Fibroblast of lung (primary cell): ENCODE results near the gene CLDN18. TPM values are rescaled to one million over a fixed set of nuclear protein-coding genes. Genes with fewer than 3 reads are reported as not detected.

Experiments used
- DNase-seq, 2 donors: peaks; one replicate each; pipeline versions ENCODE4 v3.0.0 to v3.0.0-alpha.2; 2010; ENCODE audit warnings: low read depth in 2 of 2
- H2AFZ ChIP-seq: 2 replicates; pipeline ENCODE4 v1.5.1; 2012; ENCODE audit warnings: low read length, control low read depth, inconsistent platforms
- H3K27ac ChIP-seq: 2 replicates; pipeline ENCODE4 v1.5.1; 2011; ENCODE audit warnings: low read length, control low read depth; ENCODE audit not compliant: insufficient read depth
- H3K27me3 ChIP-seq: 2 replicates; pipeline ENCODE4 v1.5.1; 2011; ENCODE audit warnings: mild to moderate bottlenecking, low read length; ENCODE audit not compliant: control insufficient read depth, insufficient read depth
- H3K36me3 ChIP-seq: 2 replicates; pipeline ENCODE4 v1.5.1; 2011; ENCODE audit warnings: low read length; ENCODE audit not compliant: control insufficient read depth, insufficient read depth
- H3K4me1 ChIP-seq: 2 replicates; pipeline ENCODE4 v1.5.1; 2011; ENCODE audit warnings: low read length; ENCODE audit not compliant: control insufficient read depth, insufficient read depth; ENCODE audit errors: extremely low read depth
- H3K4me2 ChIP-seq: 2 replicates; pipeline ENCODE4 v1.5.1; 2011; ENCODE audit warnings: low read length, control low read depth; ENCODE audit not compliant: insufficient read depth; ENCODE audit errors: extremely low read depth
- H3K4me3 ChIP-seq, 4 experiments: fragments of 200-600 bp in 1 of 4; sonication (generic) in 1 of 4; replicated peaks in 1 of 4; 2 replicates each; pipeline ENCODE4 v1.5.1; 2011 to 2016; ENCODE audit warnings: low read length in 4 of 4, low read depth in 3 of 4, mild to moderate bottlenecking in 3 of 4, control low read depth in 2 of 4, inconsistent platforms in 1 of 4, mixed read lengths in 1 of 4; ENCODE audit not compliant: insufficient read depth in 1 of 4; ENCODE audit errors: control extremely low read depth in 1 of 4
- H3K79me2 ChIP-seq: 2 replicates; pipeline ENCODE4 v1.5.1; 2012; ENCODE audit warnings: mild to moderate bottlenecking, low read length, inconsistent platforms; ENCODE audit not compliant: control insufficient read depth, insufficient read depth
- H3K9ac ChIP-seq: 2 replicates; pipeline ENCODE4 v1.5.1; 2011; ENCODE audit warnings: mild to moderate bottlenecking, low read length, control low read depth; ENCODE audit not compliant: insufficient read depth
- H3K9me3 ChIP-seq: 2 replicates; pipeline ENCODE4 v1.5.1; 2012; ENCODE audit warnings: low read depth, low read length; ENCODE audit not compliant: control insufficient read depth, insufficient read depth
- H4K20me1 ChIP-seq: 2 replicates; pipeline ENCODE4 v1.5.1; 2011; ENCODE audit warnings: low read length; ENCODE audit not compliant: control insufficient read depth, insufficient read depth; ENCODE audit errors: extremely low read depth
- EZH2 ChIP-seq: IDR thresholded peaks from 2 replicates; pipeline ENCODE4 v1.5.1; 2012; ENCODE audit warnings: low read length, control low read depth, mild to moderate bottlenecking; ENCODE audit errors: missing control alignments
- polyA plus RNA-seq, 2 donors: library from polyadenylated mRNA; depleted of rRNA in 1 of 2; stranded (reverse) in 1 of 2; unstranded in 1 of 2; fragments of >200 nt; gene quantifications; 2 replicates each; pipeline ENCODE4 v1.2.1, GENCODE V29; 2011 to 2012; ENCODE audit warnings: missing spikeins in 1 of 2
- total RNA-seq: library from RNA; depleted of rRNA; stranded (reverse); fragments of >200 nt; gene quantifications from 2 replicates; pipeline ENCODE4 v1.2.1, GENCODE V29; 2014
- TF ChIP-seq, protein P1 (sequence below), 2 donors: IDR thresholded peaks in 1 of 2; conservative IDR thresholded peaks in 1 of 2; 1 replicate in 1 of 2; 2 replicates in 1 of 2; pipeline ENCODE4 v1.5.1; 2011 to 2012; ENCODE audit warnings: low read length in 2 of 2, control low read depth in 1 of 2, inconsistent platforms in 1 of 2, low read depth in 1 of 2, mild to moderate bottlenecking in 1 of 2

The CLDN18 gene
- total and polyA plus RNA-seq, 2 donors (not counting 1 experiment from before 2014, with no cell fraction given), result not detected

- peak in 1 of 2 donors; percentile 71 for DNase-seq
- Histone ChIP-seq H3K27me3 (no peaks in the 10 kb centered on the region), H2AFZ (no peak overlapping the region), H3K27ac (no peak overlapping the region), H3K36me3 (peaks cover 4% of the 10 kb centered on the region), H3K4me3 (no peak overlapping the region), H3K9me3 (no peaks in the 10 kb centered on the region), H4K20me1 (no peaks in the 10 kb centered on the region), H3K79me2 (no peaks in the 10 kb centered on the region), H3K9ac (no peak overlapping the region), H3K4me1 (peaks cover 31% of the 10 kb centered on the region), H3K4me2 (no peak overlapping the region)
- TF ChIP-seq, protein P1, sequence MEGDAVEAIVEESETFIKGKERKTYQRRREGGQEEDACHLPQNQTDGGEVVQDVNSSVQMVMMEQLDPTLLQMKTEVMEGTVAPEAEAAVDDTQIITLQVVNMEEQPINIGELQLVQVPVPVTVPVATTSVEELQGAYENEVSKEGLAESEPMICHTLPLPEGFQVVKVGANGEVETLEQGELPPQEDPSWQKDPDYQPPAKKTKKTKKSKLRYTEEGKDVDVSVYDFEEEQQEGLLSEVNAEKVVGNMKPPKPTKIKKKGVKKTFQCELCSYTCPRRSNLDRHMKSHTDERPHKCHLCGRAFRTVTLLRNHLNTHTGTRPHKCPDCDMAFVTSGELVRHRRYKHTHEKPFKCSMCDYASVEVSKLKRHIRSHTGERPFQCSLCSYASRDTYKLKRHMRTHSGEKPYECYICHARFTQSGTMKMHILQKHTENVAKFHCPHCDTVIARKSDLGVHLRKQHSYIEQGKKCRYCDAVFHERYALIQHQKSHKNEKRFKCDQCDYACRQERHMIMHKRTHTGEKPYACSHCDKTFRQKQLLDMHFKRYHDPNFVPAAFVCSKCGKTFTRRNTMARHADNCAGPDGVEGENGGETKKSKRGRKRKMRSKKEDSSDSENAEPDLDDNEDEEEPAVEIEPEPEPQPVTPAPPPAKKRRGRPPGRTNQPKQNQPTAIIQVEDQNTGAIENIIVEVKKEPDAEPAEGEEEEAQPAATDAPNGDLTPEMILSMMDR (conservative IDR thresholded peaks at IDR 0.05 in 1 of 2, IDR thresholded peaks at IDR 0.05 in 1 of 2; ENCODE audit: low read depth in 1 of 2, low read length in 2 of 2), result no peak
- TF ChIP-seq EZH2, result no peak
Measured at GRCh38 chr3:138078096-138078495, 68.1 kb downstream of the CLDN18 start.

DNA sequence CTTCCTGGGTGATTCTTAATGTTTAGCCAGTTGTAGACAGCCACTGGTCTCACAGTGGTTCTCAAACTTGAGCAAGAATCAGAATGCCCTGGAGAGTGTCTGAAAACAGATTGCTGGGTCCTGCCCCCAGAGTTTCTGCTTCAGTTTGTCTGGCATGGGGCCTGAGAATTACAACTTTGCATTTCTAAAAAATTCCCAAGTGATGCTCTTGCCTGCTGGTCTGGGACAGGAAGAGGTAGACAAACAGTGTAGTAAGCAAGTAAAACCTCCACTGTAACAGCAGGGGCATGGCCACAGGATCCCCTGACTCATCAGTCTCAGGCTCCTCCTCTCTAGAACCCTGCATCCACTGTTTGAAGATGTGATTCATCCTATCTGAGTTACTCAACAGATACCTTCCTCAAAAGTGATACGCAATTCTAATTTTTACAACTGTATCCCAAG is 69.0 kb downstream of the CLDN18 start:
- H3K9ac ChIP-seq, result no peak overlapping the region
- H3K4me2 ChIP-seq, result no peak overlapping the region
- no peak overlapping the region for H3K4me3 ChIP-seq
- no peaks in the 10 kb centered on the region for H4K20me1 ChIP-seq
- H3K36me3 ChIP-seq, result peaks cover 11% of the 10 kb centered on the region
- TF ChIP-seq, protein P1 (conservative IDR thresholded peaks at IDR 0.05 in 1 of 2, IDR thresholded peaks at IDR 0.05 in 1 of 2; ENCODE audit: low read depth in 1 of 2, low read length in 2 of 2), result no peak
- TF ChIP-seq EZH2, result no peak
- peak overlapping the region; percentile 11 for H3K27ac ChIP-seq
- H3K4me1 ChIP-seq, result peaks cover 36% of the 10 kb centered on the region
- DNase-seq, result peak; percentile 85 to 97
- no peaks in the 10 kb centered on the region for H3K27me3 ChIP-seq
- H3K9me3 ChIP-seq, result no peaks in the 10 kb centered on the region
- no peaks in the 10 kb centered on the region for H3K79me2 ChIP-seq
- no peak overlapping the region for H2AFZ ChIP-seq

- Histone ChIP-seq H3K4me3 (no peak overlapping the region), H3K27ac (no peak overlapping the region), H3K9me3 (no peaks in the 10 kb centered on the region), H3K9ac (no peak overlapping the region), H3K4me2 (no peak overlapping the region), H3K79me2 (no peaks in the 10 kb centered on the region), H3K27me3 (no peaks in the 10 kb centered on the region), H3K36me3 (peaks cover 13% of the 10 kb centered on the region), H2AFZ (no peak overlapping the region), H4K20me1 (no peaks in the 10 kb centered on the region), H3K4me1 (peaks cover 36% of the 10 kb centered on the region)
- no peak for TF ChIP-seq EZH2
- TF ChIP-seq, protein P1 (conservative IDR thresholded peaks at IDR 0.05 in 1 of 2, IDR thresholded peaks at IDR 0.05 in 1 of 2; ENCODE audit: low read depth in 1 of 2, low read length in 2 of 2), result no peak
- DNase-seq, result no peak
Measured at GRCh38 chr3:138079901-138080300, 69.9 kb downstream of the CLDN18 start.
